ENCODE results near the gene TUSC2. TPM values are rescaled to one million over a fixed set of nuclear protein-coding genes. Genes with fewer than 3 reads are reported as not detected.
A peak's percentile ranks its signal among the peaks of the same experiment; 100 is the strongest.

The TUSC2 gene
- total RNA-seq, 1 donor: 22.0 TPM

GRCh38 chr3:50304601-50305000 lies 23.4 kb downstream of the TUSC2 start:
- no peak for DNase-seq (ENCODE audit: low read depth)
- TF ChIP-seq, protein P1, sequence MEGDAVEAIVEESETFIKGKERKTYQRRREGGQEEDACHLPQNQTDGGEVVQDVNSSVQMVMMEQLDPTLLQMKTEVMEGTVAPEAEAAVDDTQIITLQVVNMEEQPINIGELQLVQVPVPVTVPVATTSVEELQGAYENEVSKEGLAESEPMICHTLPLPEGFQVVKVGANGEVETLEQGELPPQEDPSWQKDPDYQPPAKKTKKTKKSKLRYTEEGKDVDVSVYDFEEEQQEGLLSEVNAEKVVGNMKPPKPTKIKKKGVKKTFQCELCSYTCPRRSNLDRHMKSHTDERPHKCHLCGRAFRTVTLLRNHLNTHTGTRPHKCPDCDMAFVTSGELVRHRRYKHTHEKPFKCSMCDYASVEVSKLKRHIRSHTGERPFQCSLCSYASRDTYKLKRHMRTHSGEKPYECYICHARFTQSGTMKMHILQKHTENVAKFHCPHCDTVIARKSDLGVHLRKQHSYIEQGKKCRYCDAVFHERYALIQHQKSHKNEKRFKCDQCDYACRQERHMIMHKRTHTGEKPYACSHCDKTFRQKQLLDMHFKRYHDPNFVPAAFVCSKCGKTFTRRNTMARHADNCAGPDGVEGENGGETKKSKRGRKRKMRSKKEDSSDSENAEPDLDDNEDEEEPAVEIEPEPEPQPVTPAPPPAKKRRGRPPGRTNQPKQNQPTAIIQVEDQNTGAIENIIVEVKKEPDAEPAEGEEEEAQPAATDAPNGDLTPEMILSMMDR (IDR thresholded peaks at IDR 0.05; ENCODE audit: insufficient read depth, low read depth, low read length): no peak

DNA sequence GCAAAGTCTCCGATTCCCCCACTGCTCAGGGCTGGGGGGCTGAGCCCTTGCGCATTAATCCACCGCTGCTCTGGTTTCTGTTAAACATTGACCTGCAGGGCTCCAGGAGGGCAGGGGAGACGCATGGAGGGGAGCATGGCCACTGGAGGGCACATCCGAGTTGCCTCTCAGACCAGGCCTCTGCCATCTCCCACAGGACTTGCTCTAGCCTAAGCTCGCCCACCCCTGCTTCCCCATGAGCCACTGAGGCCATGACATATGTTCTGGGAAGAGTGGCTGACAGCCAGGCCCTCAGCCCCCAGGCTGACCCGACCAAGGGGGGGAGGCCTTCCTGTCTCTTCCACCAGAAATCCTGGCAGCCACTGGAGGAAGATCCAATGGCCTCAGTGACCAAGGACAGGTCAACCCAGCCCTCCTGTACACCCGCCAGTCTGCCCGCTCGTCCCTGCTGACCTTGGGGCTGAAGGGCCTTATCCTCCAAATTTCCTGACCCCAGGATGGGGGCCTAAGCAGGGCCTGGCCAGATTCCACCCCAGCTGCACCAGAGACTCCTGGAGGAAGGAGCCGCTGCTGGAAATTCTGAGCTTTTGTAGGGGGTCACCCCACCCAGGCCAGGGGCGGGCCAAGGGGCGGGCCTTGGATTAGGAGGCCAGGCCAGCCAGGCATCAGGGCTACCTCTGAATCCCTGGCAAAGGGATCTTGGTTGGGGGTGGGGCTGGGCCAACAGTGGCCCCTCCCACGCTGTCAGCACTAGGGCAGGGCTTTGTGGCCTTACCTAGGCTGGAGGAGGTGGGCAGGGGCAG lies 24.8 kb downstream of the TUSC2 start, which contains the start of gene HYAL1:
Gene HYAL1, minus strand, starts transcription at position 562 of the 803 bp plus-strand sequence. CDS start 618 bp downstream, outside the sequence.
- peak; percentile 30 for DNase-seq (ENCODE audit: low read depth)
- TF ChIP-seq, protein P1 (IDR thresholded peaks at IDR 0.05; ENCODE audit: insufficient read depth, low read depth, low read length): peak; percentile 20
- no peak within 1 kb of the TSS for H3K4me3 ChIP-seq (ENCODE audit: low read depth, low read length)

More at GRCh38 chr3:50304601-50305000, 23.4 kb downstream of the TUSC2 start:
- H3K4me3 ChIP-seq (ENCODE audit: low read depth, low read length): no peak overlapping the region

GRCh38 chr3:50302095-50303012 lies 25.7 kb downstream of the TUSC2 start:
- TF ChIP-seq, protein P1 (IDR thresholded peaks at IDR 0.05; ENCODE audit: insufficient read depth, low read depth, low read length): no peak
- no peak overlapping the region for H3K4me3 ChIP-seq (ENCODE audit: low read depth, low read length)
- DNase-seq (ENCODE audit: low read depth): no peak

- no peak overlapping the region for H3K4me3 ChIP-seq (ENCODE audit: low read depth, low read length)
- DNase-seq (ENCODE audit: low read depth): no peak
- TF ChIP-seq, protein P1 (IDR thresholded peaks at IDR 0.05; ENCODE audit: insufficient read depth, low read depth, low read length): no peak
These were observed 27.3 kb downstream of the TUSC2 start for GRCh38 chr3:50300681-50301254.

DNA sequence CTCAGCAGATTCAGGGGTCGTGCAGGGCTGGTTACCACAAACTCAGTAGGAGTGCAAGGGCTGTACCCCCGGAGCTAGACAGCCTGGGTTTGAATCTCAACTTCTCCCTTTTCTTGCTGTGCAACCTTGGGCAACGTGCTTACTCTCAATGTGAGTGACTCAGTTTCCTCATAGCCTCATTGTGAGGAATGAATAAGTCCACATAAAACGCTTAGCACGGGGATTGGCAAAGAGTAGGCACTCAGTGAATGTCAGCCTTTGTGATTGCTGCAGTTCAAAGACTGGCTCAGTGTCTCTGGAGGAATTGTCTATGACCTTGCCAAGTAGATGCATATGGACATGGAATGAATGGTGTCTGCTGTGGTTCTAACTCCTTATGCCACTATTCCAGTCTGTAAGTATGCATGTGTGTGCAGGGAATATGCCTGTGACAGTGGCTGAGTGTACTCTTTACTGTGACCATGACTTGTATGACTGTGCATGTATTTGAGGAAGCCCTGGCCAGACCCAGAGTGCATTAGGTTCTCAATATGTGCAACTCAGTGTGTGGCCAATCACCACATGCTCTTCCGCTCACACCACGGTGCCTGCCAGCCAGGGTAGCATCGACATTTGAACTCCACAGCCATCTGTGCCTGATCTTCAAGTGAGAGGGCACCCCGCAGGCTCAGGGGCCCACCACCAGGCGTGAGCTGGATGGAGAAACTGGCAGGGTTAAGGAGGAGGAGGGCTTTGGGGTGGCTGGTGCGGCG lies 27.9 kb downstream of the TUSC2 start:
- DNase-seq (ENCODE audit: low read depth): no peak
- peak overlapping the region; percentile 58 for H3K4me3 ChIP-seq (ENCODE audit: low read depth, low read length)
- TF ChIP-seq, protein P1 (IDR thresholded peaks at IDR 0.05; ENCODE audit: insufficient read depth, low read depth, low read length): no peak

GRCh38 chr3:50299638-50299928 lies 28.4 kb downstream of the TUSC2 start:
- DNase-seq (ENCODE audit: low read depth): no peak
- H3K4me3 ChIP-seq (ENCODE audit: low read depth, low read length): peak overlapping the region; percentile 58
- TF ChIP-seq, protein P1 (IDR thresholded peaks at IDR 0.05; ENCODE audit: insufficient read depth, low read depth, low read length): no peak
